CD14-positive monocyte (primary cell): ENCODE data around the gene TMEM117. TPM values are rescaled to one million over a fixed set of nuclear protein-coding genes. Genes with fewer than 3 reads are reported as not detected.

Experiments
- DNase-seq, 3 donors: peaks; one replicate each; pipeline ENCODE4 v3.0.0-alpha.2; 2011 to 2022
- H2AFZ ChIP-seq: 2 replicates; pipeline ENCODE4 v1.6.0; 2012; ENCODE audit warnings: mild to moderate bottlenecking, low read depth, low read length, inconsistent platforms; ENCODE audit not compliant: insufficient read depth, poor library complexity, severe bottlenecking
- H3K27ac ChIP-seq, 2 donors: 1 replicate in 1 of 2; 2 replicates in 1 of 2; pipeline ENCODE4 v1.5.1; 2012 to 2013; ENCODE audit warnings: low read length in 2 of 2, control low read depth in 1 of 2, inconsistent platforms in 1 of 2, low read depth in 1 of 2, mild to moderate bottlenecking in 1 of 2
- H3K27me3 ChIP-seq, 2 donors: one replicate each; pipeline versions ENCODE4 v1.6.0 to v1.6.1; 2011 to 2013; ENCODE audit warnings: low read length in 2 of 2; ENCODE audit not compliant: control insufficient read depth in 2 of 2, insufficient read depth in 2 of 2
- H3K36me3 ChIP-seq, 2 donors: replicated peaks in 1 of 2; 1 replicate in 1 of 2; 2 replicates in 1 of 2; pipeline versions ENCODE4 v1.5.1 to v1.6.1; 2012 to 2013; ENCODE audit warnings: low read length in 2 of 2, control low read depth in 1 of 2, inconsistent platforms in 1 of 2, mild to moderate bottlenecking in 1 of 2; ENCODE audit not compliant: insufficient read depth in 2 of 2, control insufficient read depth in 1 of 2
- H3K4me1 ChIP-seq, 2 donors: 1 replicate in 1 of 2; 2 replicates in 1 of 2; pipeline versions ENCODE4 v1.5.1 to v1.6.1; 2012 to 2013; ENCODE audit warnings: low read length in 2 of 2, control low read depth in 1 of 2, inconsistent platforms in 1 of 2, mild to moderate bottlenecking in 1 of 2, moderate library complexity in 1 of 2; ENCODE audit not compliant: insufficient read depth in 2 of 2, control insufficient read depth in 1 of 2
- H3K4me2 ChIP-seq: replicated peaks from 2 replicates; pipeline ENCODE3; 2012; ENCODE audit warnings: low read length, moderate library complexity, mild to moderate bottlenecking; ENCODE audit not compliant: poor library complexity, severe bottlenecking; ENCODE audit errors: extremely low read depth
- H3K4me3 ChIP-seq, 3 experiments: fragments of 200-600 bp in 1 of 3; sonication (generic) in 1 of 3; replicated peaks in 1 of 3; 1 replicate in 2 of 3; 2 replicates in 1 of 3; pipeline ENCODE4 v1.5.1; 2011 to 2013; ENCODE audit warnings: low read length in 3 of 3, mild to moderate bottlenecking in 3 of 3, control low read depth in 2 of 3, low read depth in 2 of 3, inconsistent platforms in 1 of 3, moderate library complexity in 1 of 3
- H3K79me2 ChIP-seq: 2 replicates; pipeline ENCODE4 v1.6.0; 2012; ENCODE audit warnings: mild to moderate bottlenecking, control low read depth, inconsistent platforms, low read length, moderate library complexity; ENCODE audit not compliant: insufficient read depth
- H3K9ac ChIP-seq: 2 replicates; pipeline ENCODE4 v1.6.0; 2017; ENCODE audit warnings: low read length, mild to moderate bottlenecking; ENCODE audit not compliant: insufficient read depth, poor library complexity, severe bottlenecking
- H3K9me3 ChIP-seq, 2 donors: replicated peaks in 1 of 2; 1 replicate in 1 of 2; 2 replicates in 1 of 2; pipeline versions ENCODE4 v1.5.1 to v1.6.1; 2012 to 2013; ENCODE audit warnings: low read length in 2 of 2, control low read depth in 1 of 2; ENCODE audit not compliant: control insufficient read depth in 1 of 2, insufficient read depth in 1 of 2
- H4K20me1 ChIP-seq: 2 replicates; pipeline ENCODE4 v1.6.0; 2012; ENCODE audit warnings: mild to moderate bottlenecking, low read length, control low read depth, moderate library complexity; ENCODE audit not compliant: insufficient read depth
- H3K27ac Mint-ChIP-seq, 7 donors: one replicate each; pipeline ENCODE4 v1.8.0; 2020; ENCODE audit warnings: mild to moderate bottlenecking in 7 of 7, mixed read lengths in 7 of 7, moderate library complexity in 6 of 7, inconsistent platforms in 2 of 7
- H3K27me3 Mint-ChIP-seq, 3 donors: one replicate each; pipeline ENCODE4 v1.8.0; 2021 to 2022; ENCODE audit warnings: low read depth in 3 of 3, mild to moderate bottlenecking in 3 of 3, mixed read lengths in 3 of 3, moderate library complexity in 3 of 3, inconsistent platforms in 1 of 3
- H3K36me3 Mint-ChIP-seq, 2 donors: one replicate each; pipeline ENCODE4 v1.8.0; 2020; ENCODE audit warnings: mixed read lengths in 2 of 2, inconsistent platforms in 1 of 2, mild to moderate bottlenecking in 1 of 2
- H3K4me1 Mint-ChIP-seq: one replicate; pipeline ENCODE4 v1.8.0; 2020; ENCODE audit warnings: mild to moderate bottlenecking, mixed read lengths
- H3K4me3 Mint-ChIP-seq, 2 donors: one replicate each; pipeline ENCODE4 v1.8.0; 2020; ENCODE audit warnings: mild to moderate bottlenecking in 2 of 2, mixed read lengths in 2 of 2, moderate library complexity in 1 of 2
- H3K9me3 Mint-ChIP-seq, 7 donors: one replicate each; pipeline ENCODE4 v1.8.0; 2020 to 2022; ENCODE audit warnings: mixed read lengths in 7 of 7, mild to moderate bottlenecking in 6 of 7, moderate library complexity in 6 of 7, inconsistent platforms in 2 of 7
- WGBS: methylation state at CpG from one replicate; pipeline ENCODE4 v1.1.5; 2013; ENCODE audit warnings: missing lambda C conversion rate; ENCODE audit not compliant: insufficient coverage; 5-methylcytosine and 5-hydroxymethylcytosine counted together
- intact Hi-C, 2 donors: fragments of 100-400 bp; cut with micrococcal nuclease; formaldehyde crosslinking; loops; one replicate each; pipeline versions ENCODE4 v1.15.0 to v1.15.1; 2023
- polyA plus RNA-seq, 3 donors: library from polyadenylated mRNA; depleted of rRNA in 1 of 3; unstranded in 2 of 3; stranded (reverse) in 1 of 3; fragments of 300-500 nt in 2 of 3; fragments of >200 nt in 1 of 3; fragmentation: Illumina TruSeq in 2 of 3; gene quantifications; 1 replicate in 2 of 3; 2 replicates in 1 of 3; pipeline ENCODE4 v1.2.3, GENCODE V29; 2012 to 2021
- TF ChIP-seq, protein P1 (sequence below): fragments of 200-600 bp; IDR thresholded peaks from one replicate; pipeline ENCODE4 v1.8.0; 2022; ENCODE audit warnings: antibody characterized with exemption, mild to moderate bottlenecking

Gene TMEM117
- polyA plus RNA-seq, 3 donors, result 0.11 to 0.42 TPM; not detected in 1

DNA sequence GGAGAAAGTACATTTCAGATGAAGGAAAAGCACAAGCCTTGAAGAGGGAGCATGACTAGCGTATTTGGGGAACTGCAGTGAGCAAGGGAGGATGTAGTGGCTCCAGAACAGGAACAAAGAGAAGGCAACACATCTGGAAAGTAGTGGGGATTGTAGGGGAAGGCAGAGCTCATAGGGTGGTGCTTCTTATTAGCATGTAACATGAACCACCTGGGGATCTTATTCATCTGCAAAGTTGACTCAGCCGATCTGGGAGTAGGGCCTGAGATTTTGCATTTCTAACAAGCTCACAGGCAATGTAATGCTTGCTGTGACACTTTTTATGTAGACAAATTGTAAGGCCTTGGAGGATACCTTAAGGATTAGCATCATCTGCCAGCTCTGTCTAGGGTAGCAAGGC lies 592.9 kb downstream of the TMEM117 start:
- TF ChIP-seq, protein P1, sequence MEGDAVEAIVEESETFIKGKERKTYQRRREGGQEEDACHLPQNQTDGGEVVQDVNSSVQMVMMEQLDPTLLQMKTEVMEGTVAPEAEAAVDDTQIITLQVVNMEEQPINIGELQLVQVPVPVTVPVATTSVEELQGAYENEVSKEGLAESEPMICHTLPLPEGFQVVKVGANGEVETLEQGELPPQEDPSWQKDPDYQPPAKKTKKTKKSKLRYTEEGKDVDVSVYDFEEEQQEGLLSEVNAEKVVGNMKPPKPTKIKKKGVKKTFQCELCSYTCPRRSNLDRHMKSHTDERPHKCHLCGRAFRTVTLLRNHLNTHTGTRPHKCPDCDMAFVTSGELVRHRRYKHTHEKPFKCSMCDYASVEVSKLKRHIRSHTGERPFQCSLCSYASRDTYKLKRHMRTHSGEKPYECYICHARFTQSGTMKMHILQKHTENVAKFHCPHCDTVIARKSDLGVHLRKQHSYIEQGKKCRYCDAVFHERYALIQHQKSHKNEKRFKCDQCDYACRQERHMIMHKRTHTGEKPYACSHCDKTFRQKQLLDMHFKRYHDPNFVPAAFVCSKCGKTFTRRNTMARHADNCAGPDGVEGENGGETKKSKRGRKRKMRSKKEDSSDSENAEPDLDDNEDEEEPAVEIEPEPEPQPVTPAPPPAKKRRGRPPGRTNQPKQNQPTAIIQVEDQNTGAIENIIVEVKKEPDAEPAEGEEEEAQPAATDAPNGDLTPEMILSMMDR, result no peak
- H3K27ac ChIP-seq, result no peak overlapping the region
- no peaks in the 10 kb centered on the region for H3K36me3 ChIP-seq
- H3K4me2 ChIP-seq, result no peak overlapping the region
- Mint-ChIP-seq H3K4me1 (no peaks in the 10 kb centered on the region), H3K4me3 (no peak overlapping the region), H3K9me3 (peaks cover 0 to 2% (median 0%) of the 10 kb centered on the region in 7 donors), H3K36me3 (no peaks in the 10 kb centered on the region), H3K27me3 (no peaks in the 10 kb centered on the region), H3K27ac (no peak overlapping the region)
- intact Hi-C loops, result no loop called here
- no peak overlapping the region for H2AFZ ChIP-seq
- H3K4me3 ChIP-seq, result no peak overlapping the region
- no peaks in the 10 kb centered on the region for H3K4me1 ChIP-seq
- no peaks in the 10 kb centered on the region for H4K20me1 ChIP-seq
- H3K79me2 ChIP-seq, result no peaks in the 10 kb centered on the region
- no peak for DNase-seq
- no peaks in the 10 kb centered on the region for H3K27me3 ChIP-seq
- no peaks in the 10 kb centered on the region for H3K9me3 ChIP-seq
- H3K9ac ChIP-seq, result no peak overlapping the region
- 20% methylated on average over 2 of the region's 2 CpGs for WGBS

DNA sequence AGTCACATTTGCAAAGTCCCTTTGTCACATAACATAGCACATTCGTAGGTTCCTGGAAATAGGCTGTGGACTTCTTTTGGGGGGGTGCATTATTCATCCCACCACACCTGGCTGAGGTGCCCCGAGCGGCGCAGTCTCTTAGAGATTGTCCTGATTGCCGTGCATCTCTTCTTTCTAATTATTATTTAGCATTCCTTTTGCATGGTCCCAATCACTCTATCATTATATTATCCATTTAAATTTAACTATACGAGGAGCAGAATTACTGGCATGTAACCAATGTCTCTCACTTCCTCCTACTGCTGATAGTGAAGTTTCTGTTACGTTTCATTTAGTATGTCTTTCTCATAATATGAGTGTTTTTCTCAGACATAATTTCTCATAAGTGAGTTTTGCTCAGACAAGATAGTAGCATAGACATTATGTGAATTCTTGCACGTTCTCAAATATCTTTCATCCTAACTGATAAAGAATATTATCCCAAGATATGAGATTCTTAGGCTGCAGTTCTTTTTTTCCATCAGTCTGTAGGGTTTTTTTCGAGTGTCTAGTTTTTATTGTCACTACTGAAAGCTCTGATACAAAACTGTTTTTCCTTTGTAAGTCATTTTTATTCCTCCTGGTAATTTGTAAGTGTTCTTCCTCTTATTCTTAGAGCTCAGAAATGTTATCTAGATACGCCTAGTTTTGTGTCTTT lies 595.9 kb downstream of the TMEM117 start:
- Mint-ChIP-seq H3K4me1 (no peaks in the 10 kb centered on the region), H3K9me3 (peaks cover 0 to 3% (median 2%) of the 10 kb centered on the region in 7 donors), H3K36me3 (no peaks in the 10 kb centered on the region), H3K4me3 (no peak overlapping the region), H3K27me3 (peaks cover 0 to 1% (median 0%) of the 10 kb centered on the region in 3 donors), H3K27ac (no peak overlapping the region)
- no peak overlapping the region for H3K4me2 ChIP-seq
- TF ChIP-seq, protein P1, result no peak
- no peak overlapping the region for H2AFZ ChIP-seq
- H3K9ac ChIP-seq, result no peak overlapping the region
- no peaks in the 10 kb centered on the region for H3K4me1 ChIP-seq
- WGBS, result no CpG with 5 or more reads among the region's 10 CpGs
- no peaks in the 10 kb centered on the region for H3K27me3 ChIP-seq
- intact Hi-C loops, result no loop called here
- no peaks in the 10 kb centered on the region for H3K36me3 ChIP-seq
- no peak overlapping the region for H3K27ac ChIP-seq
- H3K9me3 ChIP-seq, result no peaks in the 10 kb centered on the region
- no peak for DNase-seq
- no peak overlapping the region for H3K4me3 ChIP-seq
- no peaks in the 10 kb centered on the region for H3K79me2 ChIP-seq
- H4K20me1 ChIP-seq, result no peaks in the 10 kb centered on the region
